SK-N-SH (cell line): ENCODE results near the gene RNASET2. TPM values are rescaled to one million over a fixed set of nuclear protein-coding genes. Genes with fewer than 3 reads are reported as not detected.
A peak's percentile ranks its signal among the peaks of the same experiment; 100 is the strongest.

Experiments used
- CTCF ChIA-PET: fragments of 300-600, 350-600 bp; formaldehyde crosslinking; extraction: SDS; loops from one replicate; lab custom pipeline; 2021; lab: Yijun Ruan, JAX
- POLR2A ChIA-PET: fragments of 350-600 bp; sonication (Branson Sonifier 250); formaldehyde crosslinking; extraction: SDS; loops from one replicate; lab custom pipeline; 2020; ENCODE audit warnings: antibody characterized with exemption, inconsistent platforms; lab: Yijun Ruan, JAX
- DNase-seq: peaks from one replicate; pipeline ENCODE4 v3.0.0; 2012
- H2AFZ ChIP-seq: fragments of 200-600 bp; sonication (generic); 2 replicates; pipeline ENCODE4 v1.8.1; 2016; ENCODE audit warnings: antibody characterized with exemption, mild to moderate bottlenecking, low read depth
- H3F3A ChIP-seq: fragments of 200-600 bp; sonication (generic); replicated peaks from 2 replicates; pipeline ENCODE3; 2016; ENCODE audit warnings: antibody characterized with exemption, mild to moderate bottlenecking; ENCODE audit not compliant: insufficient read depth
- H3K27ac ChIP-seq, 2 experiments: fragments of 200-500 bp in 1 of 2; fragments of 200-600 bp in 1 of 2; sonication (Bioruptor generic) in 1 of 2; sonication (generic), shearing (Covaris generic) in 1 of 2; 2 replicates each; pipeline versions ENCODE4 v1.5.1 to v1.6.1; 2014 to 2016; ENCODE audit warnings: low read depth in 2 of 2, inconsistent platforms in 1 of 2, low read length in 1 of 2, mild to moderate bottlenecking in 1 of 2, mixed read lengths in 1 of 2
- H3K27me3 ChIP-seq: fragments of 200-600 bp; sonication (generic), shearing (Covaris generic); 2 replicates; pipeline ENCODE4 v1.6.1; 2016; ENCODE audit warnings: mixed run types; ENCODE audit not compliant: insufficient read depth
- H3K36me3 ChIP-seq, 2 experiments: fragments of 200-500 bp in 1 of 2; fragments of 200-600 bp in 1 of 2; sonication (Bioruptor generic) in 1 of 2; sonication (generic) in 1 of 2; replicated peaks in 1 of 2; 2 replicates each; pipeline versions ENCODE3 to v1.5.1; 2014 to 2016; ENCODE audit warnings: low read length in 1 of 2, mild to moderate bottlenecking in 1 of 2; ENCODE audit not compliant: insufficient read depth in 2 of 2, control insufficient read depth in 1 of 2
- H3K4me1 ChIP-seq, 2 experiments: fragments of 200-500 bp in 1 of 2; fragments of 200-600 bp in 1 of 2; sonication (Bioruptor generic) in 1 of 2; sonication (generic), shearing (Covaris generic) in 1 of 2; 2 replicates each; pipeline versions ENCODE4 v1.5.1 to v1.6.1; 2014 to 2016; ENCODE audit warnings: low read depth in 1 of 2, low read length in 1 of 2, mixed run types in 1 of 2; ENCODE audit not compliant: insufficient read depth in 2 of 2, control insufficient read depth in 1 of 2
- H3K4me2 ChIP-seq: fragments of 200-600 bp; sonication (generic), shearing (Covaris generic); 2 replicates; pipeline ENCODE4 v1.6.1; 2017; ENCODE audit warnings: mixed run types
- H3K4me3 ChIP-seq, 2 experiments: fragments of 200-500 bp in 1 of 2; fragments of 200-600 bp in 1 of 2; sonication (Bioruptor generic) in 1 of 2; sonication (generic), shearing (Covaris generic) in 1 of 2; 2 replicates each; pipeline versions ENCODE4 v1.5.1 to v1.8.1; 2014 to 2016; ENCODE audit warnings: low read depth in 2 of 2, inconsistent platforms in 1 of 2, low read length in 1 of 2, mild to moderate bottlenecking in 1 of 2, mixed read lengths in 1 of 2, moderate library complexity in 1 of 2
- H3K79me2 ChIP-seq: fragments of 200-600 bp; sonication (generic); 2 replicates; pipeline ENCODE4 v1.8.1; 2017; ENCODE audit warnings: mild to moderate bottlenecking; ENCODE audit not compliant: insufficient read depth
- H3K9ac ChIP-seq: fragments of 200-600 bp; sonication (generic); 2 replicates; pipeline ENCODE4 v1.6.1; 2017; ENCODE audit warnings: mixed run types
- H3K9me2 ChIP-seq: fragments of 200-600 bp; sonication (generic); 2 replicates; pipeline ENCODE4 v1.6.1; 2017; ENCODE audit warnings: mixed run types
- H3K9me3 ChIP-seq: fragments of 200-600 bp; sonication (generic); 2 replicates; pipeline ENCODE4 v1.6.1; 2017; ENCODE audit warnings: mixed run types, mild to moderate bottlenecking, moderate library complexity
- H4K20me1 ChIP-seq: fragments of 200-600 bp; sonication (generic); 2 replicates; pipeline ENCODE4 v1.6.1; 2017; ENCODE audit warnings: mild to moderate bottlenecking, mixed run types; ENCODE audit not compliant: insufficient read depth
- FOXJ3 ChIP-seq: sonication (generic); formaldehyde crosslinking; IDR thresholded peaks from 2 replicates; pipeline ENCODE4 v1.5.1; 2020; ENCODE audit warnings: mild to moderate bottlenecking, missing genetic modification reagents
- JUND ChIP-seq: IDR thresholded peaks from 2 replicates; pipeline ENCODE4 v1.4.0; 2012
- POLR2AphosphoS5 ChIP-seq: IDR thresholded peaks from 2 replicates; pipeline ENCODE4 v1.6.1; 2012; ENCODE audit warnings: low read depth, low read length
- RAD21 ChIP-seq: IDR thresholded peaks from 2 replicates; pipeline ENCODE4 v1.6.1; 2012; ENCODE audit warnings: mild to moderate bottlenecking, low read length
- RCOR1 ChIP-seq: fragments of 150-350 bp; IDR thresholded peaks from 2 replicates; pipeline ENCODE4 v1.6.1; 2017; ENCODE audit warnings: antibody characterized with exemption, low read length
- RXRA ChIP-seq: IDR thresholded peaks from 2 replicates; pipeline ENCODE4 v1.4.0; 2012; ENCODE audit warnings: low read depth, mild to moderate bottlenecking, borderline replicate concordance
- SIN3A ChIP-seq: IDR thresholded peaks from 2 replicates; pipeline ENCODE4 v1.6.1; 2012; ENCODE audit warnings: low read depth, mild to moderate bottlenecking, low read length, moderate library complexity, borderline replicate concordance
- SMC3 ChIP-seq: IDR thresholded peaks from 2 replicates; pipeline ENCODE4 v1.6.1; 2012; ENCODE audit warnings: low read depth, low read length, improper control_type of control experiment
- WGBS: methylation state at CpG from one replicate; pipeline ENCODE4 v1.1.6; 2017; ENCODE audit warnings: low lambda C conversion rate; 5-methylcytosine and 5-hydroxymethylcytosine counted together
- polyA plus RNA-seq, 3 experiments: library from polyadenylated mRNA; depleted of rRNA; stranded (reverse); fragments of >200 nt; gene quantifications; 2 replicates each; pipeline ENCODE4 v1.2.3, GENCODE V29; 2012
- TF ChIP-seq, protein P1 (sequence below): IDR thresholded peaks from 2 replicates; pipeline ENCODE4 v1.4.0; 2012; ENCODE audit warnings: low read depth
- TF ChIP-seq, protein P2 (sequence below): fragments of 150-350 bp; IDR thresholded peaks from 2 replicates; pipeline ENCODE4 v1.6.1; 2017; ENCODE audit warnings: antibody characterized with exemption, low read length, low read depth, borderline replicate concordance
- TF ChIP-seq, protein P3 (sequence below): IDR thresholded peaks from 2 replicates; pipeline ENCODE4 v1.4.0; 2012; ENCODE audit warnings: low read depth, borderline replicate concordance
- TF ChIP-seq, protein P4 (sequence below): fragments of 200-600 bp; sonication (generic); IDR thresholded peaks from 2 replicates; pipeline ENCODE4 v1.6.1; 2017; ENCODE audit warnings: antibody characterized with exemption, mild to moderate bottlenecking, moderate library complexity

RNASET2 gene
- polyA plus RNA-seq, 1 of the 3 experiments (the other 2 are of a cell fraction), result 59.2 TPM

DNA sequence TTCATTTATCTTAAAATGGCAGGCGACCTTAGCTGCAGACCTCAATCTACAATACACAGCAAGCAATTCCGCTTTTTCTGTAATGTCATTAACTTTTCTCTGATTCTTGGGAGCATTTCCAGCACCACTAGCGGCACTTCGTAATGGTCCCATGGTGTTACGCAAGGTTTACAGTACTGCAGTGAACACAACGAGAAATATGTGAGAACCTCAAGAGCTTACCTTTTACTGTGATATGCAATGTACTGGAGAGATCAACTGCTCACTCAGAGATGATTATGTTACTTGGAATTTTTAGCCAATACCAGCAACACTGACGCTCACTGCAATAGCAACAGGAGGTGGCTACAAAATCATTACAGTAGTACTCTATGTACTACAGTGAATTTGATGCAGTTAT is 40.1 kb upstream of the RNASET2 start (continued):
- TF ChIP-seq, protein P1, sequence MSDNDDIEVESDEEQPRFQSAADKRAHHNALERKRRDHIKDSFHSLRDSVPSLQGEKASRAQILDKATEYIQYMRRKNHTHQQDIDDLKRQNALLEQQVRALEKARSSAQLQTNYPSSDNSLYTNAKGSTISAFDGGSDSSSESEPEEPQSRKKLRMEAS, result no peak

DNA sequence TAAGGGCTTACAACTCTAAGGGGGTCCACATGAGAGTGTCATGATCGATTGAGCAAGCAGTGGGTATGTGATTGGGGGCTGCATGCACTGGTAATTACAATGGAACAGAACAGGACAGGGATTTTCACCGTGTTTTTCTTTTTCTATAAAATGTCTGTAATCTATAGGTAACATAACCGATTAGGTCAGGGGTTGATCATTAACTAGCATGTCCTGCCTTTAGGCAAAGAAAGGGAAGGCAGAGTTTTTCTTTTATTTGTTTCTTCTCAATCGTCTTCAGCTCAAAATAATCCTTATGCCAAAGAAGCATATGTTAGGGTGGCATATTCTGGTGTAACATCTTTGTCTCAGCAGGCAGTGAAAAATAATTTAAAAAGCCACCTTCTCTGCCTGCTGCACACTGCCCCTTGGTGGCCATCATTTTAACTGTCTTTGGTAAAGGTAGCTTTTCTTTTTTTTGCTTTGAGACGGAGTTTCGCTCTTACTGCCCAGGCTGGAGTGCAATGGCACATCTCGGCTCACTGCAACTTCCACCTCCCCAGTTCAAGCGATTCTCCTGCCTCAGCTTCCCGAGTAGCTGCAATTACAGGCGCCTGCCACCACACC is 33.2 kb upstream of the RNASET2 start:
- H3K4me1 ChIP-seq, result peaks cover 0 to 9% of the 10 kb centered on the region in 2 experiments; a peak in 1 of 4 replicates
- no peaks in the 10 kb centered on the region for H3K27me3 ChIP-seq
- DNase-seq, result peak; percentile 34
- ChIA-PET POLR2A (interaction anchor here (0.8 kb wide), 1 partner anchor 211 kb away, joined by 3 read pairs; no protein-coding TSS in a partner anchor), CTCF (interaction anchor here (0.6 to 3.3 kb wide), 37 partner anchors 9 to 714 kb away, joined by 3 to 45 read pairs (median 5); partner anchors contain the start of genes CEP43 and RNASET2)
- H3F3A ChIP-seq, result no peaks in the 10 kb centered on the region
- H3K9me2 ChIP-seq, result no peaks in the 10 kb centered on the region
- no peak overlapping the region for H3K9ac ChIP-seq
- peaks cover 81% of the 10 kb centered on the region for H3K79me2 ChIP-seq
- H3K4me3 ChIP-seq, result no peak overlapping the region; a peak in 1 of 4 replicates
- no peaks in the 10 kb centered on the region for H4K20me1 ChIP-seq
- H2AFZ ChIP-seq, result no peak overlapping the region
- no peak overlapping the region for H3K4me2 ChIP-seq
- H3K36me3 ChIP-seq, result peaks cover 0 to 3% of the 10 kb centered on the region in 2 experiments
- no peaks in the 10 kb centered on the region for H3K9me3 ChIP-seq
- no peak for TF ChIP-seq SIN3A
- no peak for TF ChIP-seq RXRA
- no peak for TF ChIP-seq POLR2AphosphoS5
- TF ChIP-seq RAD21, result peak; percentile 70
- no peak for TF ChIP-seq FOXJ3 (CRISPR knock-in tag)
- TF ChIP-seq, protein P2, sequence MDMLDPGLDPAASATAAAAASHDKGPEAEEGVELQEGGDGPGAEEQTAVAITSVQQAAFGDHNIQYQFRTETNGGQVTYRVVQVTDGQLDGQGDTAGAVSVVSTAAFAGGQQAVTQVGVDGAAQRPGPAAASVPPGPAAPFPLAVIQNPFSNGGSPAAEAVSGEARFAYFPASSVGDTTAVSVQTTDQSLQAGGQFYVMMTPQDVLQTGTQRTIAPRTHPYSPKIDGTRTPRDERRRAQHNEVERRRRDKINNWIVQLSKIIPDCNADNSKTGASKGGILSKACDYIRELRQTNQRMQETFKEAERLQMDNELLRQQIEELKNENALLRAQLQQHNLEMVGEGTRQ, result no peak
- TF ChIP-seq, protein P3, sequence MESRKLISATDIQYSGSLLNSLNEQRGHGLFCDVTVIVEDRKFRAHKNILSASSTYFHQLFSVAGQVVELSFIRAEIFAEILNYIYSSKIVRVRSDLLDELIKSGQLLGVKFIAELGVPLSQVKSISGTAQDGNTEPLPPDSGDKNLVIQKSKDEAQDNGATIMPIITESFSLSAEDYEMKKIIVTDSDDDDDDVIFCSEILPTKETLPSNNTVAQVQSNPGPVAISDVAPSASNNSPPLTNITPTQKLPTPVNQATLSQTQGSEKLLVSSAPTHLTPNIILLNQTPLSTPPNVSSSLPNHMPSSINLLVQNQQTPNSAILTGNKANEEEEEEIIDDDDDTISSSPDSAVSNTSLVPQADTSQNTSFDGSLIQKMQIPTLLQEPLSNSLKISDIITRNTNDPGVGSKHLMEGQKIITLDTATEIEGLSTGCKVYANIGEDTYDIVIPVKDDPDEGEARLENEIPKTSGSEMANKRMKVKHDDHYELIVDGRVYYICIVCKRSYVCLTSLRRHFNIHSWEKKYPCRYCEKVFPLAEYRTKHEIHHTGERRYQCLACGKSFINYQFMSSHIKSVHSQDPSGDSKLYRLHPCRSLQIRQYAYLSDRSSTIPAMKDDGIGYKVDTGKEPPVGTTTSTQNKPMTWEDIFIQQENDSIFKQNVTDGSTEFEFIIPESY, result no peak
- TF ChIP-seq RCOR1, result no peak
- no peak for TF ChIP-seq JUND
- TF ChIP-seq, protein P4, sequence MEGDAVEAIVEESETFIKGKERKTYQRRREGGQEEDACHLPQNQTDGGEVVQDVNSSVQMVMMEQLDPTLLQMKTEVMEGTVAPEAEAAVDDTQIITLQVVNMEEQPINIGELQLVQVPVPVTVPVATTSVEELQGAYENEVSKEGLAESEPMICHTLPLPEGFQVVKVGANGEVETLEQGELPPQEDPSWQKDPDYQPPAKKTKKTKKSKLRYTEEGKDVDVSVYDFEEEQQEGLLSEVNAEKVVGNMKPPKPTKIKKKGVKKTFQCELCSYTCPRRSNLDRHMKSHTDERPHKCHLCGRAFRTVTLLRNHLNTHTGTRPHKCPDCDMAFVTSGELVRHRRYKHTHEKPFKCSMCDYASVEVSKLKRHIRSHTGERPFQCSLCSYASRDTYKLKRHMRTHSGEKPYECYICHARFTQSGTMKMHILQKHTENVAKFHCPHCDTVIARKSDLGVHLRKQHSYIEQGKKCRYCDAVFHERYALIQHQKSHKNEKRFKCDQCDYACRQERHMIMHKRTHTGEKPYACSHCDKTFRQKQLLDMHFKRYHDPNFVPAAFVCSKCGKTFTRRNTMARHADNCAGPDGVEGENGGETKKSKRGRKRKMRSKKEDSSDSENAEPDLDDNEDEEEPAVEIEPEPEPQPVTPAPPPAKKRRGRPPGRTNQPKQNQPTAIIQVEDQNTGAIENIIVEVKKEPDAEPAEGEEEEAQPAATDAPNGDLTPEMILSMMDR, result peak; percentile 55
- peak; percentile 54 for TF ChIP-seq SMC3
- H3K27ac ChIP-seq, result no peak overlapping the region
- 83% methylated on average over 10 of the region's 10 CpGs for WGBS
